H1 (cell line): ENCODE data around the gene KLHDC10. TPM values are rescaled to one million over a fixed set of nuclear protein-coding genes. Genes with fewer than 3 reads are reported as not detected.

Source experiments
- CTCF ChIA-PET: fragments of 300-600 bp; sonication (Branson Sonifier 250); formaldehyde crosslinking; loops from one replicate; lab custom pipeline; 2021; ENCODE audit not compliant: partially characterized antibody; lab: Charles Lee
- POLR2A ChIA-PET: fragments of 300-600 bp; sonication (Branson Sonifier 250); formaldehyde crosslinking; loops from one replicate; lab custom pipeline; 2021; ENCODE audit warnings: inconsistent platforms; ENCODE audit not compliant: partially characterized antibody; lab: Charles Lee
- DNase-seq, 2 experiments: peaks; one replicate each; pipeline versions ENCODE4 v3.0.0 to v3.0.0-alpha.2; 2010 to 2022; ENCODE audit warnings: low spot score in 2 of 2, low read depth in 1 of 2, mixed read lengths in 1 of 2
- FAIRE-seq: peaks from 2 replicates; lab custom pipeline; 2011; peaks lifted over from hg19 to GRCh38; lab: Jason Lieb, UNC
- H2AFZ ChIP-seq: 2 replicates; pipeline ENCODE4 v1.8.1; 2012; ENCODE audit warnings: low read length, inconsistent platforms
- H2AK5ac ChIP-seq: 2 replicates; pipeline ENCODE4 v1.6.1; 2013; ENCODE audit warnings: low read depth, low read length
- H2BK120ac ChIP-seq: replicated peaks from 2 replicates; pipeline ENCODE3; 2013; ENCODE audit warnings: low read depth, low read length, inconsistent platforms
- H2BK12ac ChIP-seq: 2 replicates; pipeline ENCODE4 v1.6.1; 2013; ENCODE audit warnings: low read depth, low read length
- H2BK15ac ChIP-seq: 2 replicates; pipeline ENCODE4 v1.6.1; 2013; ENCODE audit warnings: low read length
- H2BK20ac ChIP-seq: 2 replicates; pipeline ENCODE4 v1.6.1; 2013; ENCODE audit warnings: low read length
- H2BK5ac ChIP-seq: 2 replicates; pipeline ENCODE4 v1.6.1; 2013; ENCODE audit warnings: low read depth, low read length
- H3K14ac ChIP-seq: 2 replicates; pipeline ENCODE4 v1.6.1; 2013; ENCODE audit warnings: inconsistent platforms; ENCODE audit not compliant: insufficient read length
- H3K18ac ChIP-seq: 2 replicates; pipeline ENCODE4 v1.6.1; 2013; ENCODE audit warnings: low read length; ENCODE audit errors: extremely low read depth
- H3K23ac ChIP-seq: 2 replicates; pipeline ENCODE4 v1.6.1; 2013; ENCODE audit warnings: inconsistent platforms; ENCODE audit not compliant: insufficient read length
- H3K23me2 ChIP-seq: 2 replicates; pipeline ENCODE4 v1.6.1; 2013; ENCODE audit warnings: low read depth, low read length
- H3K27ac ChIP-seq: 2 replicates; pipeline ENCODE4 v1.6.1; 2011; ENCODE audit warnings: low read depth, low read length, inconsistent platforms
- H3K27me3 ChIP-seq, 4 experiments: replicated peaks in 1 of 4; 1 replicate in 1 of 4; 2 replicates in 3 of 4; pipeline versions ENCODE4 v1.6.1 to v1.8.1; 2011 to 2013; ENCODE audit warnings: low read length in 3 of 4, mild to moderate bottlenecking in 3 of 4, inconsistent platforms in 2 of 4, mixed read lengths in 2 of 4, moderate library complexity in 1 of 4; ENCODE audit not compliant: control insufficient read depth in 3 of 4, insufficient read depth in 3 of 4; ENCODE audit errors: extremely low read depth in 1 of 4
- H3K36me3 ChIP-seq, 4 experiments: 2 replicates each; pipeline versions ENCODE4 v1.6.1 to v1.8.1; 2011 to 2013; ENCODE audit warnings: mild to moderate bottlenecking in 4 of 4, low read length in 3 of 4, moderate library complexity in 2 of 4, control low read depth in 1 of 4, inconsistent platforms in 1 of 4; ENCODE audit not compliant: insufficient read depth in 4 of 4, control insufficient read depth in 2 of 4
- H3K4ac ChIP-seq: replicated peaks from 2 replicates; pipeline ENCODE3; 2013; ENCODE audit warnings: low read length, low read depth, mixed read lengths, inconsistent platforms; ENCODE audit not compliant: insufficient read length
- H3K4me1 ChIP-seq, 4 experiments: replicated peaks in 1 of 4; 1 replicate in 1 of 4; 2 replicates in 3 of 4; pipeline versions ENCODE4 v1.6.1 to v1.8.1; 2011 to 2013; ENCODE audit warnings: low read length in 3 of 4, inconsistent platforms in 2 of 4, mixed read lengths in 1 of 4; ENCODE audit not compliant: insufficient read depth in 4 of 4, control insufficient read depth in 3 of 4
- H3K4me2 ChIP-seq, 2 experiments: 2 replicates each; pipeline versions ENCODE4 v1.6.1 to v1.8.1; 2011 to 2013; ENCODE audit warnings: low read depth in 2 of 2, low read length in 2 of 2, control low read depth in 1 of 2, inconsistent platforms in 1 of 2, mild to moderate bottlenecking in 1 of 2; ENCODE audit not compliant: insufficient read depth in 1 of 2
- H3K4me3 ChIP-seq, 4 experiments: fragments of 200-600, 300-600 bp in 1 of 4; sonication (generic), shearing (Covaris generic), sonication (Bioruptor Twin) in 1 of 4; 2 replicates each; pipeline versions ENCODE4 v1.5.1 to v1.8.1; 2011 to 2016; ENCODE audit warnings: low read length in 4 of 4, low read depth in 3 of 4, control low read depth in 2 of 4, inconsistent platforms in 2 of 4, mild to moderate bottlenecking in 2 of 4, mixed read lengths in 1 of 4, moderate library complexity in 1 of 4; ENCODE audit not compliant: insufficient read depth in 2 of 4; ENCODE audit errors: extremely low read depth in 1 of 4
- H3K56ac ChIP-seq: replicated peaks from 2 replicates; pipeline ENCODE3; 2013; ENCODE audit warnings: low read depth, mild to moderate bottlenecking, mixed read lengths, low read length, inconsistent platforms; ENCODE audit not compliant: insufficient read length
- H3K79me1 ChIP-seq: 2 replicates; pipeline ENCODE4 v1.6.1; 2013; ENCODE audit warnings: low read depth, low read length, control low read depth
- H3K79me2 ChIP-seq, 2 experiments: 2 replicates each; pipeline versions ENCODE4 v1.6.1 to v1.8.1; 2012 to 2013; ENCODE audit warnings: low read length in 2 of 2, mild to moderate bottlenecking in 2 of 2, inconsistent platforms in 1 of 2; ENCODE audit not compliant: insufficient read depth in 2 of 2, control insufficient read depth in 1 of 2
- H3K9ac ChIP-seq, 4 experiments: replicated peaks in 1 of 4; 1 replicate in 1 of 4; 2 replicates in 3 of 4; pipeline versions ENCODE4 v1.6.1 to v1.8.1; 2011 to 2013; ENCODE audit warnings: low read depth in 3 of 4, low read length in 3 of 4, control low read depth in 2 of 4, mild to moderate bottlenecking in 2 of 4, moderate library complexity in 2 of 4, inconsistent platforms in 1 of 4; ENCODE audit errors: extremely low read depth in 1 of 4
- H3K9me3 ChIP-seq, 2 experiments: 2 replicates each; pipeline versions ENCODE4 v1.6.1 to v1.8.1; 2012 to 2013; ENCODE audit warnings: mild to moderate bottlenecking in 2 of 2, moderate library complexity in 2 of 2, control low read depth in 1 of 2, inconsistent platforms in 1 of 2, low read depth in 1 of 2, low read length in 1 of 2, mixed read lengths in 1 of 2; ENCODE audit not compliant: insufficient read depth in 2 of 2
- H4K20me1 ChIP-seq, 2 experiments: replicated peaks in 1 of 2; 2 replicates each; pipeline versions ENCODE3 to v1.8.1; 2011 to 2013; ENCODE audit warnings: inconsistent platforms in 2 of 2, low read length in 2 of 2, mild to moderate bottlenecking in 1 of 2; ENCODE audit not compliant: insufficient read depth in 2 of 2, control insufficient read depth in 1 of 2
- H4K5ac ChIP-seq: 2 replicates; pipeline ENCODE4 v1.6.1; 2013; ENCODE audit warnings: low read length, low read depth, mixed read lengths, inconsistent platforms; ENCODE audit not compliant: insufficient read length
- H4K8ac ChIP-seq: 2 replicates; pipeline ENCODE4 v1.8.0; 2013; ENCODE audit warnings: mild to moderate bottlenecking, moderate library complexity, low read length, inconsistent platforms; ENCODE audit not compliant: insufficient read depth; ENCODE audit errors: extremely low read depth
- H4K91ac ChIP-seq: replicated peaks from 2 replicates; pipeline ENCODE3; 2013; ENCODE audit warnings: low read length, mixed read lengths, inconsistent platforms; ENCODE audit not compliant: insufficient read length
- CTCF ChIP-seq, 3 experiments: IDR thresholded peaks; 1 replicate in 2 of 3; 2 replicates in 1 of 3; pipeline versions ENCODE4 v1.5.1 to v1.6.1; 2011; ENCODE audit warnings: low read length in 3 of 3, mild to moderate bottlenecking in 3 of 3, inconsistent platforms in 2 of 3, low read depth in 1 of 3, moderate library complexity in 1 of 3; ENCODE audit not compliant: insufficient read depth in 1 of 3; ENCODE audit errors: control extremely low read depth in 1 of 3
- EP300 ChIP-seq, 2 experiments: IDR thresholded peaks; 1 replicate in 1 of 2; 2 replicates in 1 of 2; pipeline ENCODE4 v1.6.1; 2011 to 2012; ENCODE audit warnings: low read depth in 2 of 2, low read length in 2 of 2, mild to moderate bottlenecking in 2 of 2, borderline replicate concordance in 1 of 2, inconsistent platforms in 1 of 2, moderate library complexity in 1 of 2
- EZH2 ChIP-seq: fragments of 200-600 bp; sonication (generic); IDR thresholded peaks from 2 replicates; pipeline ENCODE4 v1.7.1; 2012; ENCODE audit warnings: low read depth, mild to moderate bottlenecking, moderate library complexity, low read length, inconsistent platforms; ENCODE audit not compliant: severe bottlenecking
- KDM5A ChIP-seq: fragments of 200-600 bp; IDR thresholded peaks from 2 replicates; pipeline ENCODE4 v1.7.1; 2012; ENCODE audit warnings: mild to moderate bottlenecking, low read length, inconsistent platforms, mixed read lengths
- MAFK ChIP-seq: IDR thresholded peaks from 2 replicates; pipeline ENCODE4 v1.6.1; 2012; ENCODE audit warnings: low read depth, mild to moderate bottlenecking, improper control_type of control experiment, low read length
- NRF1 ChIP-seq: IDR thresholded peaks from 2 replicates; pipeline ENCODE4 v1.6.1; 2011; ENCODE audit warnings: mild to moderate bottlenecking, low read depth, low read length, improper control_type of control experiment
- SRF ChIP-seq: IDR thresholded peaks from 2 replicates; pipeline ENCODE4 v1.6.1; 2011; ENCODE audit warnings: mild to moderate bottlenecking, low read depth, low read length, moderate library complexity
- TAF1 ChIP-seq: IDR thresholded peaks from 2 replicates; pipeline ENCODE4 v1.6.1; 2011; ENCODE audit warnings: mild to moderate bottlenecking, low read depth, low read length
- TEAD4 ChIP-seq: IDR thresholded peaks from 2 replicates; pipeline ENCODE4 v1.6.1; 2012; ENCODE audit warnings: low read depth, low read length, inconsistent platforms, mixed read lengths
- USF2 ChIP-seq: IDR thresholded peaks from 2 replicates; pipeline ENCODE4 v1.6.1; 2011; ENCODE audit warnings: low read length, improper control_type of control experiment
- YY1 ChIP-seq: IDR thresholded peaks from 2 replicates; pipeline ENCODE4 v1.6.1; 2011; ENCODE audit warnings: low read depth, mild to moderate bottlenecking, low read length
- WGBS, 2 experiments: shearing (Covaris generic) in 1 of 2; methylation state at CpG; one replicate each; pipeline versions ENCODE4 v1.1.6 to v1.1.7; 2013 to 2015; ENCODE audit warnings: low lambda C conversion rate in 2 of 2, mixed read lengths in 2 of 2, inconsistent platforms in 1 of 2, low coverage in 1 of 2, missing lambda C conversion rate in 1 of 2; ENCODE audit not compliant: insufficient replicate concordance in 2 of 2, insufficient coverage in 1 of 2, insufficient read length in 1 of 2; ENCODE audit errors: extremely low coverage in 1 of 2, missing lambda C conversion rate in 1 of 2; 5-methylcytosine and 5-hydroxymethylcytosine counted together
- polyA plus RNA-seq, 7 experiments: library from polyadenylated mRNA; depleted of rRNA in 3 of 7; stranded (reverse) in 5 of 7; unstranded in 2 of 7; fragments of >200 nt in 5 of 7; fragments of 200-250 nt in 2 of 7; gene quantifications; 1 replicate in 5 of 7; 2 replicates in 1 of 7; 4 replicates in 1 of 7; pipeline versions ENCODE4 v1.2.1 to v1.2.3, GENCODE V29; 2011 to 2013; ENCODE audit warnings: missing spikeins in 2 of 7, mixed read lengths in 2 of 7
- total RNA-seq: library from RNA; stranded (reverse); fragmentation: NEBNext Ultra II Directional; extraction: Animal tissue kit (Norgen Biotek cat#: 25700); gene quantifications from 2 replicates; pipeline ENCODE4 v1.2.1, GENCODE V29; 2021

KLHDC10 gene
- total and polyA plus RNA-seq, 2 of the 8 experiments (the other 6 are each of a cell fraction or from before 2014, with no cell fraction given), result 6.6 to 14.5 TPM

GRCh38 chr7:130127404-130127803, 57.1 kb downstream of the KLHDC10 start:
- no peak overlapping the region for H3K18ac ChIP-seq
- H4K20me1 ChIP-seq, result peaks cover 0 to 2% of the 10 kb centered on the region in 2 experiments
- H2BK5ac ChIP-seq, result no peak overlapping the region
- peaks cover 2% of the 10 kb centered on the region; the same call in 1 of the 2 replicates for H3K23me2 ChIP-seq
- FAIRE-seq (no peak), DNase-seq (no peak)
- H2BK120ac ChIP-seq, result no peak overlapping the region
- H3K4me3 ChIP-seq, result no peak overlapping the region
- no peak overlapping the region for H3K14ac ChIP-seq
- no peak overlapping the region for H3K9ac ChIP-seq
- no peak overlapping the region for H4K91ac ChIP-seq
- H4K5ac ChIP-seq, result no peak overlapping the region
- no peaks in the 10 kb centered on the region for H3K27me3 ChIP-seq
- H2AK5ac ChIP-seq, result no peak overlapping the region
- H3K9me3 ChIP-seq, result no peaks in the 10 kb centered on the region
- no peak overlapping the region for H4K8ac ChIP-seq
- peaks cover 0 to 36% (median 8%) of the 10 kb centered on the region in 4 experiments; a peak in 7 of 8 replicates for H3K36me3 ChIP-seq
- CTCF ChIA-PET, result interaction anchor here (1.6 kb wide), 1 partner anchor 56 kb away, joined by 4 read pairs; no protein-coding TSS in a partner anchor
- no peak overlapping the region for H3K4ac ChIP-seq
- no peak overlapping the region for H2BK12ac ChIP-seq
- H3K4me2 ChIP-seq, result no peak overlapping the region
- no peaks in the 10 kb centered on the region for H3K79me2 ChIP-seq
- no peaks in the 10 kb centered on the region for H3K4me1 ChIP-seq
- POLR2A ChIA-PET, result no interaction called here
- no peak overlapping the region for H3K27ac ChIP-seq
- H3K79me1 ChIP-seq, result no peaks in the 10 kb centered on the region
- H3K23ac ChIP-seq, result no peak overlapping the region
- H2BK20ac ChIP-seq, result no peak overlapping the region
- H2AFZ ChIP-seq, result no peak overlapping the region
- no peak overlapping the region for H3K56ac ChIP-seq
- WGBS, 2 experiments, result 69% methylated on average over 2 of the region's 2 CpGs; no CpG with 5 or more reads in 1 of the 2 experiments
- H2BK15ac ChIP-seq, result no peak overlapping the region
- TF ChIP-seq EZH2, result no peak
- no peak for TF ChIP-seq YY1
- no peak for TF ChIP-seq EP300 (IDR thresholded peaks at IDR 0.05; ENCODE audit: borderline replicate concordance in 1 of 2, low read depth in 2 of 2, low read length in 2 of 2)
- TF ChIP-seq TAF1, result no peak
- no peak for TF ChIP-seq KDM5A
- TF ChIP-seq CTCF (IDR thresholded peaks at IDR 0.05; ENCODE audit: control extremely low read depth in 1 of 3, insufficient read depth in 1 of 3, low read depth in 1 of 3, low read length in 3 of 3), result no peak
- no peak for TF ChIP-seq SRF
- TF ChIP-seq NRF1, result no peak
- TF ChIP-seq MAFK, result no peak
- no peak for TF ChIP-seq USF2
- TF ChIP-seq TEAD4, result no peak
